K562 (cell line): Measurements from ENCODE around the gene INPP1. TPM values are rescaled to one million over a fixed set of nuclear protein-coding genes. Genes with fewer than 3 reads are reported as not detected.

ENCODE experiments used
- ASH1L ChIP-seq: fragments of 450-650 bp; IDR thresholded peaks from 2 replicates; pipeline ENCODE4 v1.6.1; 2018; ENCODE audit warnings: borderline replicate concordance, mild to moderate bottlenecking, low read depth; ENCODE audit not compliant: partially characterized antibody
- CEBPB ChIP-seq: fragments of 450-650 bp; IDR thresholded peaks from 2 replicates; pipeline ENCODE4 v1.6.1; 2016; ENCODE audit warnings: missing genetic modification characterization, missing compliant biosample characterization
- E2F3 ChIP-seq: fragments of 250-450 bp; sonication (Bioruptor Pico); IDR thresholded peaks from 2 replicates; pipeline ENCODE4 v1.4.0; 2020; ENCODE audit warnings: mild to moderate bottlenecking
- ELF1 ChIP-seq: fragments of 200-800 bp; sonication (Bioruptor generic); IDR thresholded peaks from 2 replicates; pipeline ENCODE4 v1.6.1; 2016; ENCODE audit warnings: missing genetic modification characterization, missing compliant biosample characterization
- ESRRB ChIP-seq: fragments of 250-450 bp; sonication (Bioruptor Pico); IDR thresholded peaks from 2 replicates; pipeline ENCODE4 v1.5.0; 2020; ENCODE audit warnings: mild to moderate bottlenecking, moderate library complexity, borderline replicate concordance
- HEY1 ChIP-seq: fragments of 250-450 bp; sonication (Bioruptor Pico); IDR thresholded peaks from 2 replicates; pipeline ENCODE4 v1.5.0; 2020; ENCODE audit warnings: mild to moderate bottlenecking, moderate library complexity, borderline replicate concordance
- HMG20A ChIP-seq: fragments of 450-650 bp; formaldehyde crosslinking; conservative IDR thresholded peaks from 2 replicates; pipeline ENCODE4 v1.4.0; 2020; ENCODE audit warnings: mild to moderate bottlenecking, mixed read lengths
- HOMEZ ChIP-seq: fragments of 250-450 bp; sonication (Bioruptor Pico); IDR thresholded peaks from 2 replicates; pipeline ENCODE4 v1.4.0; 2020; ENCODE audit warnings: mild to moderate bottlenecking, moderate library complexity
- JUND ChIP-seq, 2 experiments: IDR thresholded peaks; 2 replicates in 1 of 2; 3 replicates in 1 of 2; pipeline ENCODE4 v1.6.1; 2011; ENCODE audit warnings: borderline replicate concordance in 2 of 2, low read depth in 2 of 2, low read length in 2 of 2, improper control_type of control experiment in 1 of 2, missing biosample characterization in 1 of 2, missing genetic modification characterization in 1 of 2, missing genetic modification reagents in 1 of 2
- KLF10 ChIP-seq: fragments of 250-450 bp; sonication (Bioruptor Pico); IDR thresholded peaks from 2 replicates; pipeline ENCODE4 v1.6.1; 2021; ENCODE audit warnings: matching md5 sums
- MCM5 ChIP-seq: fragments of 450-650 bp; IDR thresholded peaks from 2 replicates; pipeline ENCODE4 v1.6.1; 2016; ENCODE audit warnings: low read depth
- NCOR1 ChIP-seq: fragments of 450-650 bp; IDR thresholded peaks from 2 replicates; pipeline ENCODE4 v1.6.1; 2016; ENCODE audit warnings: mild to moderate bottlenecking, moderate library complexity
- NR2C1 ChIP-seq, 2 experiments: fragments of 450-650 bp; IDR thresholded peaks; 2 replicates each; pipeline ENCODE4 v1.6.1; 2017; ENCODE audit warnings: mild to moderate bottlenecking in 2 of 2, antibody characterized with exemption in 1 of 2, inconsistent platforms in 1 of 2, missing compliant biosample characterization in 1 of 2, missing genetic modification characterization in 1 of 2
- OTX1 ChIP-seq: fragments of 450-650 bp; formaldehyde crosslinking; IDR thresholded peaks from 2 replicates; pipeline ENCODE4 v1.4.0; 2022; ENCODE audit warnings: mild to moderate bottlenecking
- RHOXF2B ChIP-seq: fragments of 250-450 bp; sonication (Bioruptor Pico); conservative IDR thresholded peaks from 2 replicates; pipeline ENCODE4 v1.5.1; 2021
- TEAD2 ChIP-seq: fragments of 450-650 bp; IDR thresholded peaks from 2 replicates; pipeline ENCODE4 v1.6.1; 2016; ENCODE audit warnings: missing genetic modification characterization, control low read depth, missing compliant biosample characterization
- TRIM28 ChIP-seq: fragments of 450-650 bp; IDR thresholded peaks from 2 replicates; pipeline ENCODE4 v1.6.1; 2017
- WHSC1 ChIP-seq: IDR thresholded peaks from one replicate; pipeline ENCODE4 v1.6.1; 2012; ENCODE audit warnings: low read length, control low read depth, inconsistent platforms
- XRCC5 ChIP-seq: fragments of 200-400 bp; formaldehyde crosslinking; IDR thresholded peaks from 2 replicates; pipeline ENCODE4 v1.6.1; 2017; ENCODE audit warnings: low read depth, mild to moderate bottlenecking, low read length
- ZBED1 ChIP-seq: IDR thresholded peaks from 2 replicates; pipeline ENCODE4 v1.6.1; 2014
- ZNF609 ChIP-seq: sonication (generic); formaldehyde crosslinking; IDR thresholded peaks from 2 replicates; pipeline ENCODE4 v1.8.1; 2023; ENCODE audit warnings: missing genetic modification reagents, mild to moderate bottlenecking, borderline replicate concordance
- ZNF780A ChIP-seq: fragments of 250-450 bp; sonication (Bioruptor Pico); IDR thresholded peaks from 2 replicates; pipeline ENCODE4 v1.5.0; 2021; ENCODE audit warnings: mild to moderate bottlenecking
- polyA plus RNA-seq, 8 experiments: library from polyadenylated mRNA; depleted of rRNA in 4 of 8; stranded (reverse) in 5 of 8; unstranded in 3 of 8; fragments of >200 nt; fragmentation: Nextera tagmentation in 2 of 8; fragmentation: Illumina TruSeq in 1 of 8; extraction: Ambion mirVana in 2 of 8; extraction: Trizol in 1 of 8; gene quantifications; 2 replicates each; pipeline versions ENCODE4 v1.2.1 to v1.2.3, GENCODE V29; 2011 to 2014; ENCODE audit warnings: inconsistent platforms in 1 of 8, missing spikeins in 1 of 8
- total RNA-seq, 7 experiments: library from RNA; depleted of rRNA in 6 of 7; stranded (reverse); fragments of >200 nt in 6 of 7; fragmentation: Illumina TruSeq in 2 of 7; extraction: Trizol in 2 of 7; gene quantifications; 2 replicates each; pipeline versions ENCODE4 v1.2.1 to v1.2.3, GENCODE V29; 2011 to 2021; ENCODE audit warnings: low replicate concordance in 1 of 7

Gene INPP1
- total and polyA plus RNA-seq, 9 of the 15 experiments (the other 6 are each of a cell fraction or from before 2014, with no cell fraction given), result 3.7 to 11.8 (median 6.5) TPM

GRCh38 chr2:190379249-190379964 is 36.0 kb downstream of the INPP1 start (continued):
- TF ChIP-seq ELF1 (tag), result peak; percentile 49; the same call in 1 of the 2 replicates
- no peak for TF ChIP-seq CEBPB (tag)
- no peak for TF ChIP-seq WHSC1
- no peak; the same call in 1 of the 2 replicates for TF ChIP-seq NCOR1
- TF ChIP-seq OTX1, result no peak
- no peak for TF ChIP-seq XRCC5
- no peak for TF ChIP-seq ASH1L
- TF ChIP-seq JUND (IDR thresholded peaks at IDR 0.05; ENCODE audit: borderline replicate concordance, low read depth, low read length), result 0 out of 2 replicates have a peak, but pooled peaks have one; percentile 37
- peak; percentile 42; the same call in 1 of the 3 replicates for TF ChIP-seq JUND (tag; IDR thresholded peaks at IDR 0.05; ENCODE audit: borderline replicate concordance, low read depth, low read length)
- no peak for TF ChIP-seq ZBED1
- TF ChIP-seq ZNF780A (CRISPR knock-in tag), result no peak
- no peak for TF ChIP-seq HMG20A
- no peak for TF ChIP-seq TRIM28
- no peak for TF ChIP-seq RHOXF2B (CRISPR knock-in tag)
- TF ChIP-seq KLF10, result no peak
- TF ChIP-seq TEAD2 (tag), result no peak
- TF ChIP-seq HOMEZ (CRISPR knock-in tag), result no peak
- no peak for TF ChIP-seq HEY1 (CRISPR knock-in tag)
- no peak for TF ChIP-seq E2F3
- TF ChIP-seq NR2C1 (IDR thresholded peaks at IDR 0.05), result no peak
- no peak for TF ChIP-seq NR2C1 (tag; IDR thresholded peaks at IDR 0.05)
- TF ChIP-seq MCM5, result no peak
- no peak for TF ChIP-seq ZNF609 (CRISPR knock-in tag)
- TF ChIP-seq ESRRB (CRISPR knock-in tag), result no peak
